HCT116 (cell line): ENCODE data around the gene CHI3L2. TPM values are rescaled to one million over a fixed set of nuclear protein-coding genes. Genes with fewer than 3 reads are reported as not detected.

Experiments
- ATAC-seq: fragments of 200-7000 bp; cut with Tn5 transposase; 2 replicates; pipeline ENCODE4 v1.9.1; 2020; ENCODE audit warnings: mild to moderate bottlenecking, moderate library complexity
- BruUV-seq: library from RNA; stranded (reverse); fragments of 400-500 nt; replicated peaks from 2 replicates; lab custom pipeline; 2021; lab: Mats Ljungman, UMichigan
- CTCF ChIA-PET: fragments of 300-600 bp; sonication (Branson Sonifier 250); formaldehyde crosslinking; loops from one replicate; lab custom pipeline; 2021; ENCODE audit warnings: antibody characterized with exemption; lab: Charles Lee
- POLR2A ChIA-PET: fragments of 300-600, 350-600 bp; sonication (Branson Sonifier 250); formaldehyde crosslinking; loops from one replicate; lab custom pipeline; 2021; ENCODE audit warnings: antibody characterized with exemption; lab: Charles Lee
- RAD21 ChIA-PET, 2 experiments: fragments of 300-600 bp; sonication (Branson Sonifier 250); formaldehyde crosslinking; loops; one replicate each; lab custom pipeline; 2023; ENCODE audit warnings: low total read pairs in 2 of 2; ENCODE audit not compliant: uncharacterized antibody in 2 of 2, unreplicated experiment in 2 of 2, low non-redundant PET in 1 of 2; lab: Charles Lee
- DNase-seq: peaks from one replicate; pipeline ENCODE4 v3.0.0-alpha.2; 2010; ENCODE audit warnings: low read depth, low spot score
- H2AFZ ChIP-seq: fragments of 200-600 bp; shearing (Covaris generic), sonication (generic); 2 replicates; pipeline ENCODE4 v1.6.1; 2017; ENCODE audit warnings: low read depth, mixed run types, mixed read lengths, antibody characterized with exemption, low read length; ENCODE audit not compliant: poor library complexity, severe bottlenecking
- H3K27ac ChIP-seq: 2 replicates; pipeline ENCODE4 v1.5.1; 2012; ENCODE audit warnings: low read depth, low read length
- H3K27me3 ChIP-seq: fragments of 200-600 bp; sonication (generic); 2 replicates; pipeline ENCODE4 v1.6.1; 2016; ENCODE audit warnings: mixed run types, low read length, mixed read lengths; ENCODE audit not compliant: insufficient read depth
- H3K36me3 ChIP-seq, 2 experiments: fragments of 200-500 bp in 1 of 2; fragments of 200-600 bp in 1 of 2; sonication (Bioruptor generic) in 1 of 2; sonication (generic) in 1 of 2; 2 replicates each; pipeline versions ENCODE4 v1.5.1 to v1.6.1; 2014 to 2016; ENCODE audit warnings: low read length in 2 of 2, inconsistent platforms in 1 of 2, mixed read lengths in 1 of 2, mixed run types in 1 of 2; ENCODE audit not compliant: insufficient read depth in 2 of 2, control insufficient read depth in 1 of 2
- H3K4me1 ChIP-seq, 2 experiments: fragments of 200-600 bp in 1 of 2; sonication (generic) in 1 of 2; 2 replicates each; pipeline versions ENCODE4 v1.5.1 to v1.6.1; 2012 to 2017; ENCODE audit warnings: low read length in 2 of 2, inconsistent platforms in 1 of 2, mild to moderate bottlenecking in 1 of 2, mixed read lengths in 1 of 2, mixed run types in 1 of 2, moderate library complexity in 1 of 2; ENCODE audit not compliant: insufficient read depth in 2 of 2, control insufficient read depth in 1 of 2
- H3K4me2 ChIP-seq: fragments of 200-600 bp; sonication (generic); 2 replicates; pipeline ENCODE4 v1.6.1; 2017; ENCODE audit warnings: mixed run types, low read length, mixed read lengths
- H3K4me3 ChIP-seq, 2 experiments: fragments of 200-600 bp in 1 of 2; sonication (generic) in 1 of 2; replicated peaks in 1 of 2; 2 replicates each; pipeline ENCODE4 v1.5.1; 2011 to 2016; ENCODE audit warnings: low read length in 2 of 2, control low read depth in 1 of 2, low read depth in 1 of 2, mild to moderate bottlenecking in 1 of 2, mixed read lengths in 1 of 2, mixed run types in 1 of 2
- H3K79me2 ChIP-seq: fragments of 200-600 bp; sonication (generic); 2 replicates; pipeline ENCODE4 v1.6.1; 2017; ENCODE audit warnings: mild to moderate bottlenecking, mixed run types, low read length, moderate library complexity, mixed read lengths; ENCODE audit not compliant: insufficient read depth
- H3K9ac ChIP-seq: fragments of 200-600 bp; sonication (generic); 2 replicates; pipeline ENCODE4 v1.6.1; 2016; ENCODE audit warnings: low read length, mixed read lengths
- H3K9me2 ChIP-seq: fragments of 200-600 bp; sonication (generic), shearing (Covaris generic); 2 replicates; pipeline ENCODE4 v1.6.1; 2017; ENCODE audit warnings: mixed run types, mild to moderate bottlenecking, moderate library complexity; ENCODE audit not compliant: insufficient read depth
- H3K9me3 ChIP-seq, 2 experiments: fragments of 200-500 bp in 1 of 2; fragments of 200-600 bp in 1 of 2; sonication (Bioruptor generic) in 1 of 2; sonication (generic) in 1 of 2; 2 replicates each; pipeline ENCODE4 v1.6.1; 2014 to 2017; ENCODE audit warnings: low read length in 2 of 2, mixed read lengths in 2 of 2, inconsistent platforms in 1 of 2, low read depth in 1 of 2, mild to moderate bottlenecking in 1 of 2, mixed run types in 1 of 2, moderate library complexity in 1 of 2; ENCODE audit not compliant: control insufficient read depth in 1 of 2, insufficient read depth in 1 of 2
- H4K20me1 ChIP-seq: fragments of 200-600 bp; sonication (generic), shearing (Covaris generic); 2 replicates; pipeline ENCODE4 v1.6.1; 2017; ENCODE audit warnings: mixed run types, mild to moderate bottlenecking, moderate library complexity; ENCODE audit not compliant: insufficient read depth
- JUND ChIP-seq: IDR thresholded peaks from 2 replicates; pipeline ENCODE4 v1.6.1; 2012
- intact Hi-C: fragments of 100-400 bp; cut with micrococcal nuclease; formaldehyde crosslinking; loops from 2 replicates; pipeline ENCODE4 v1.10.0; 2022
- total RNA-seq: library from RNA; stranded (reverse); gene quantifications from one replicate; pipeline ENCODE4 v1.2.1, GENCODE V29; 2021; ENCODE audit not compliant: unreplicated experiment
- TF ChIP-seq, protein P1 (sequence below): IDR thresholded peaks from 2 replicates; pipeline ENCODE4 v1.6.1; 2011; ENCODE audit warnings: mild to moderate bottlenecking, low read length, moderate library complexity; ENCODE audit not compliant: insufficient replicate concordance; ENCODE audit errors: extremely low read depth
- TF ChIP-seq, protein P2 (sequence below): IDR thresholded peaks from 2 replicates; pipeline ENCODE4 v1.6.1; 2012

Gene CHI3L2
- total RNA-seq, 1 experiment from 2014 or later = not detected

DNA sequence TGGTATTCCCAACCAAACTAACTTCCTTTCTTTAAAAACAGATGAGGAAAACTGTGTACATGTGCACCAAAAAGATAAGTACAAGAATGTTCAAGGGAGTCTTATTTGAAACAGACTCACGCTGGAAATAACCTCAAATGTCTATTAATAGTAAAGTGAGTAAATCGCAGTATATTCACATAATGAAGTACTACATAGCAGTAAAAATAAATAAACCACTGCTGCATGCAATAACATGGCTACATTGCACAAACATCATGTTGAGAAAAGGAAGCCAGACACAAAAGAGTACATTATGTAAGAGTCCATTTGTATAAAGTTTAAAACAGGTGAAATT lies 21.8 kb upstream of the CHI3L2 start:
- H3K27me3 ChIP-seq = no peaks in the 10 kb centered on the region
- no peaks in the 10 kb centered on the region for H3K9me3 ChIP-seq
- BruUV-seq = no TSS peak
- H3K27ac ChIP-seq = no peak overlapping the region
- intact Hi-C loops = no loop called here
- no peaks in the 10 kb centered on the region for H4K20me1 ChIP-seq
- TF ChIP-seq JUND = no peak
- TF ChIP-seq, protein P1, sequence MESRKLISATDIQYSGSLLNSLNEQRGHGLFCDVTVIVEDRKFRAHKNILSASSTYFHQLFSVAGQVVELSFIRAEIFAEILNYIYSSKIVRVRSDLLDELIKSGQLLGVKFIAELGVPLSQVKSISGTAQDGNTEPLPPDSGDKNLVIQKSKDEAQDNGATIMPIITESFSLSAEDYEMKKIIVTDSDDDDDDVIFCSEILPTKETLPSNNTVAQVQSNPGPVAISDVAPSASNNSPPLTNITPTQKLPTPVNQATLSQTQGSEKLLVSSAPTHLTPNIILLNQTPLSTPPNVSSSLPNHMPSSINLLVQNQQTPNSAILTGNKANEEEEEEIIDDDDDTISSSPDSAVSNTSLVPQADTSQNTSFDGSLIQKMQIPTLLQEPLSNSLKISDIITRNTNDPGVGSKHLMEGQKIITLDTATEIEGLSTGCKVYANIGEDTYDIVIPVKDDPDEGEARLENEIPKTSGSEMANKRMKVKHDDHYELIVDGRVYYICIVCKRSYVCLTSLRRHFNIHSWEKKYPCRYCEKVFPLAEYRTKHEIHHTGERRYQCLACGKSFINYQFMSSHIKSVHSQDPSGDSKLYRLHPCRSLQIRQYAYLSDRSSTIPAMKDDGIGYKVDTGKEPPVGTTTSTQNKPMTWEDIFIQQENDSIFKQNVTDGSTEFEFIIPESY = no peak
- TF ChIP-seq, protein P2, sequence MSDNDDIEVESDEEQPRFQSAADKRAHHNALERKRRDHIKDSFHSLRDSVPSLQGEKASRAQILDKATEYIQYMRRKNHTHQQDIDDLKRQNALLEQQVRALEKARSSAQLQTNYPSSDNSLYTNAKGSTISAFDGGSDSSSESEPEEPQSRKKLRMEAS = no peak
- H3K79me2 ChIP-seq = peaks cover 29% of the 10 kb centered on the region
- POLR2A ChIA-PET = no interaction called here
- DNase-seq (no peak), ATAC-seq (no peak)
- H3K9ac ChIP-seq = no peak overlapping the region
- no peaks in the 10 kb centered on the region for H3K9me2 ChIP-seq
- CTCF ChIA-PET = no interaction called here
- H3K4me3 ChIP-seq = no peak overlapping the region
- no peak overlapping the region for H3K4me2 ChIP-seq
- H3K36me3 ChIP-seq = no peaks in the 10 kb centered on the region
- RAD21 ChIA-PET = no interaction called here
- H2AFZ ChIP-seq = no peak overlapping the region
- H3K4me1 ChIP-seq = peaks cover 30 to 46% of the 10 kb centered on the region in 2 experiments

DNA sequence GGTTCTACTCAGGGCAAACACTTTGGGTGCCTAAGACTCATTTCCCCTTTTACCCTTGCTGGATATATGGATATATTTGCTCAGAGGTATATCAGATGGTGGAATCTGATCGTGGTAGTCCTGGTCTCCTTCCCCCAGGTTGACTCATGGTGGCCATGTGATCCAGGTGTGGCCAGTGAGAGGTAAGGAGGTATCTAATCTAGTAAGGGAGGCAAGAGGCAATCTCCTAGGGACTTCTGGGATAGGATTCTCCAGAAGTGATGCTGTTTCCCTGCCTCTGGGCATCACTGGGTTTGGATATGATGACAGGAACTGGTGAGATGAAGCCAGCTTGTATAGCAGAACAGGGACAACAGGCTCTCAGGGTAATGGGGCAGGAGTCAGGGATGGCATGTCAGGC lies 18.6 kb upstream of the CHI3L2 start:
- POLR2A ChIA-PET = no interaction called here
- Histone ChIP-seq H3K27ac (no peak overlapping the region), H2AFZ (no peak overlapping the region), H3K4me1 (peaks cover 6 to 14% of the 10 kb centered on the region in 2 experiments; a peak in 3 of 4 replicates), H3K27me3 (no peaks in the 10 kb centered on the region), H3K9me2 (no peaks in the 10 kb centered on the region), H4K20me1 (no peaks in the 10 kb centered on the region), H3K79me2 (no peaks in the 10 kb centered on the region), H3K9ac (no peak overlapping the region), H3K36me3 (no peaks in the 10 kb centered on the region), H3K9me3 (no peaks in the 10 kb centered on the region), H3K4me2 (no peak overlapping the region), H3K4me3 (no peak overlapping the region)
- intact Hi-C loops = no loop called here
- RAD21 ChIA-PET = no interaction called here
- TF ChIP-seq, protein P1 = no peak
- BruUV-seq = no TSS peak
- DNase-seq = no peak
- CTCF ChIA-PET = no interaction called here
- ATAC-seq = no peak
